ENCODE measurements around the gene PUM2. TPM values are rescaled to one million over a fixed set of nuclear protein-coding genes. Genes with fewer than 3 reads are reported as not detected.

Gene PUM2
- total RNA-seq, 1 experiment from 2014 or later = 117 TPM

GRCh38 chr2:20224164-20224715 is 126.4 kb downstream of the PUM2 start:
- Histone ChIP-seq H3K27me3 (replicated peaks; ENCODE audit: control insufficient read depth, insufficient read depth, low read length) (no peaks in the 10 kb centered on the region), H3K4me1 (peaks cover 19% of the 10 kb centered on the region), H3K9me3 (no peaks in the 10 kb centered on the region), H3K4me3 (ENCODE audit: low read depth, low read length) (peak overlapping the region; percentile 56), H3K36me3 (ENCODE audit: control insufficient read depth, insufficient read depth, low read length) (no peaks in the 10 kb centered on the region)
- no peaks in the 10 kb centered on the region for H3K9me3 Mint-ChIP-seq (ENCODE audit: unreplicated experiment)
- no peak for DNase-seq
- peaks cover 13% of the 10 kb centered on the region for H3K4me1 Mint-ChIP-seq (ENCODE audit: low read depth, unreplicated experiment)
- CTCF ChIA-PET = interaction anchor here (0.6 to 3.3 kb wide), 15 partner anchors 10 to 268 kb away, joined by 3 to 27 read pairs (median 8); partner anchors contain the start of genes LAPTM4A and MATN3
- POLR2A ChIA-PET = no interaction called here
- no peak overlapping the region for H3K27ac Mint-ChIP-seq (ENCODE audit: unreplicated experiment)
- no TSS peak for BruUV-seq (replicated peaks)
- H3K4me3 Mint-ChIP-seq (ENCODE audit: unreplicated experiment) = peak overlapping the region; percentile 78
- H3K27me3 Mint-ChIP-seq (ENCODE audit: insufficient read depth, unreplicated experiment) = no peaks in the 10 kb centered on the region
- intact Hi-C loops (cut with micrococcal nuclease; ENCODE audit: unreplicated experiment) = loop anchor here (2.0 kb wide), 1 partner anchor 39 kb away; no protein-coding TSS in a partner anchor
- TF ChIP-seq, protein P1, sequence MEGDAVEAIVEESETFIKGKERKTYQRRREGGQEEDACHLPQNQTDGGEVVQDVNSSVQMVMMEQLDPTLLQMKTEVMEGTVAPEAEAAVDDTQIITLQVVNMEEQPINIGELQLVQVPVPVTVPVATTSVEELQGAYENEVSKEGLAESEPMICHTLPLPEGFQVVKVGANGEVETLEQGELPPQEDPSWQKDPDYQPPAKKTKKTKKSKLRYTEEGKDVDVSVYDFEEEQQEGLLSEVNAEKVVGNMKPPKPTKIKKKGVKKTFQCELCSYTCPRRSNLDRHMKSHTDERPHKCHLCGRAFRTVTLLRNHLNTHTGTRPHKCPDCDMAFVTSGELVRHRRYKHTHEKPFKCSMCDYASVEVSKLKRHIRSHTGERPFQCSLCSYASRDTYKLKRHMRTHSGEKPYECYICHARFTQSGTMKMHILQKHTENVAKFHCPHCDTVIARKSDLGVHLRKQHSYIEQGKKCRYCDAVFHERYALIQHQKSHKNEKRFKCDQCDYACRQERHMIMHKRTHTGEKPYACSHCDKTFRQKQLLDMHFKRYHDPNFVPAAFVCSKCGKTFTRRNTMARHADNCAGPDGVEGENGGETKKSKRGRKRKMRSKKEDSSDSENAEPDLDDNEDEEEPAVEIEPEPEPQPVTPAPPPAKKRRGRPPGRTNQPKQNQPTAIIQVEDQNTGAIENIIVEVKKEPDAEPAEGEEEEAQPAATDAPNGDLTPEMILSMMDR (IDR thresholded peaks at IDR 0.05; ENCODE audit: insufficient read depth in 1 of 2, low read depth in 1 of 2, low read length in 1 of 2, severe bottlenecking in 1 of 2, unreplicated experiment in 1 of 2) = no peak
- peaks cover 7% of the 10 kb centered on the region for H3K36me3 Mint-ChIP-seq (ENCODE audit: insufficient read depth, unreplicated experiment)

DNA sequence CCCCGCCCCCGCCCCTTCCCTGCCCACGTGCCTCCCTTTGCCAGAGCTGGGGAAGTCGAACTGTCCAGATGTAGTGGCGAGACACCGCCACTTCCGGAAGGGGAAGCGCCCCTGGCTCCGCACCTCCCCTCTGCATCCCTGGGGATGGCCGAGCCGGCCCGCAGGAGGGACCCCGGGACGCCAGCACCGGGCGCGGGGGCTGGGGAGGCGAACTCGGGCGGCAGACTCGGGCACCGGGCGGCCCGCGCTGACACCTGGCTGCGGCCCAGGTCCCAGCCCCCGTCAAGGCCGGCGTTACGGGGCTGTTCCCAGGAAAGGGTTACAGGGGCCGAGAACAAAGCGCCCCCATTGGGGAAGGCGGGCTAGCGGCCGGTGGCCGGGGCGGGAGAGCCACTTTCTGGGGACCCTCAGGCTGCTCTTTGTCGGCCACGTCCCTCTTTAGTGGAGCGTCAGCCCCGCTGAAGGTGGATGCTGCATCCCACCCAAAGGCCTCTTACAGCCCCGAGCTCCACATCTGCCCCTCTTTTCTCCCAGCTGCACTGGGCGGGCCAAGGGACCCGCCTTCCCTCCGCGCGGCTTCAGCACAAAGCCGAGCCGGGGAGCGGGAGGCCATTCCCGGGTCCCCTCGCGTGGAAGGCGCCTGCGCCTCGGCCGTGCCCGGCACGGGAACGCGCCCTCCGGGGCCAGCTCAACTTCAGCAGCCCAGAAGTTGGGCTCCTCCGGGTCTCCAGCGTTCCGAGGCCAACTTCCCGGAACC is 127.1 kb downstream of the PUM2 start:
- no TSS peak for BruUV-seq (replicated peaks)
- CTCF ChIA-PET = interaction anchor here (0.5 to 3.3 kb wide), 6 partner anchors 10 to 117 kb away, joined by 3 to 27 read pairs (median 6); no protein-coding TSS in a partner anchor
- no peak overlapping the region for H3K27ac Mint-ChIP-seq (ENCODE audit: unreplicated experiment)
- no peaks in the 10 kb centered on the region for H3K27me3 ChIP-seq (replicated peaks; ENCODE audit: control insufficient read depth, insufficient read depth, low read length)
- peak overlapping the region; percentile 71 for H3K4me3 Mint-ChIP-seq (ENCODE audit: unreplicated experiment)
- POLR2A ChIA-PET = interaction anchor here (0.6 to 1.1 kb wide), 2 partner anchors 9 to 47 kb away, joined by 3 to 5 read pairs; no protein-coding TSS in a partner anchor
- no peaks in the 10 kb centered on the region for H3K36me3 ChIP-seq (ENCODE audit: control insufficient read depth, insufficient read depth, low read length)
- no peaks in the 10 kb centered on the region for H3K9me3 ChIP-seq
- TF ChIP-seq, protein P1 (IDR thresholded peaks at IDR 0.05; ENCODE audit: insufficient read depth in 1 of 2, low read depth in 1 of 2, low read length in 1 of 2, severe bottlenecking in 1 of 2, unreplicated experiment in 1 of 2) = no peak
- H3K36me3 Mint-ChIP-seq (ENCODE audit: insufficient read depth, unreplicated experiment) = peaks cover 7% of the 10 kb centered on the region
- H3K4me1 Mint-ChIP-seq (ENCODE audit: low read depth, unreplicated experiment) = peaks cover 13% of the 10 kb centered on the region
- H3K4me3 ChIP-seq (ENCODE audit: low read depth, low read length) = peak overlapping the region; percentile 56
- no peaks in the 10 kb centered on the region for H3K9me3 Mint-ChIP-seq (ENCODE audit: unreplicated experiment)
- H3K27me3 Mint-ChIP-seq (ENCODE audit: insufficient read depth, unreplicated experiment) = no peaks in the 10 kb centered on the region
- H3K4me1 ChIP-seq = peaks cover 19% of the 10 kb centered on the region
- intact Hi-C loops (cut with micrococcal nuclease; ENCODE audit: unreplicated experiment) = loop anchor here (1.0 to 2.0 kb wide), 2 partner anchors 10 to 39 kb away; no protein-coding TSS in a partner anchor
- peak in 1 of 2 experiments; percentile 60 for DNase-seq

DNA sequence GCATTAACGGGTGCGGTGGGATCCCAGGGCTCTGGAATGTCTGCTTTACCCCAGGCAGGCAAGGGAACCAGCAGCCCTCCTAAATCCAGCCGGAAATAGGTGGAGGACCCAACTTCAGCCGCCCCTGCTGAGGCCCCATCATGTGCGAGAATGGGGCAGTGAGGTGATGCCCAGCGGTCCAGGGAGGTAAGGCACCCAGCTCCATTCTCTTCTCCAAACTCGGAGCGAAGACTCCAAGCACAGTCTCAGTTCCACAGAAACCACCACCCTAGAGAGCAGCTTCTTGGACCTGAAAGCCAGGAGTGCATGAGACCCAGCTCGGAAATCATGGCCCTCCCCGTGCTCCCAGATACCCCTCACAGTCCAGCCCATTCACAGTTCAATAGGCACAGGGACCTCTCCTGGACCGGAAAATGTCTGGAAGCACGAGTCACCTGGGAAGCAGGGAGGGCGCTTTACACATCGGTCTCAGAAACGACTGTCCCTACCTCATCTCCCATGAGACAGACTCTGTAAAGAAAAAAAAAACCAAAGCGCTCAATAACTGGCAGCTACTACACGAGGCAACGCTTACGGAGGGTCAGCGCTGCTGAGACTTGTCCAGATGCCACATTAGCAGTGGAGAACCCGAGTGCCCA is 127.8 kb downstream of the PUM2 start:
- H3K9me3 Mint-ChIP-seq (ENCODE audit: unreplicated experiment) = no peaks in the 10 kb centered on the region
- TF ChIP-seq, protein P1 (IDR thresholded peaks at IDR 0.05; ENCODE audit: insufficient read depth in 1 of 2, low read depth in 1 of 2, low read length in 1 of 2, severe bottlenecking in 1 of 2, unreplicated experiment in 1 of 2) = no peak
- peak overlapping the region; percentile 56 for H3K4me3 ChIP-seq (ENCODE audit: low read depth, low read length)
- BruUV-seq (replicated peaks) = TSS peak; percentile 24
- H3K4me3 Mint-ChIP-seq (ENCODE audit: unreplicated experiment) = peak overlapping the region; percentile 71
- no peak overlapping the region for H3K27ac Mint-ChIP-seq (ENCODE audit: unreplicated experiment)
- H3K27me3 ChIP-seq (replicated peaks; ENCODE audit: control insufficient read depth, insufficient read depth, low read length) = no peaks in the 10 kb centered on the region
- H3K4me1 Mint-ChIP-seq (ENCODE audit: low read depth, unreplicated experiment) = peaks cover 13% of the 10 kb centered on the region
- DNase-seq = no peak
- CTCF ChIA-PET = interaction anchor here (0.7 to 3.3 kb wide), 4 partner anchors 9 to 17 kb away, joined by 3 to 27 read pairs (median 3); no protein-coding TSS in a partner anchor
- no peaks in the 10 kb centered on the region for H3K9me3 ChIP-seq
- H3K36me3 Mint-ChIP-seq (ENCODE audit: insufficient read depth, unreplicated experiment) = peaks cover 7% of the 10 kb centered on the region
- no peaks in the 10 kb centered on the region for H3K36me3 ChIP-seq (ENCODE audit: control insufficient read depth, insufficient read depth, low read length)
- no peaks in the 10 kb centered on the region for H3K27me3 Mint-ChIP-seq (ENCODE audit: insufficient read depth, unreplicated experiment)
- POLR2A ChIA-PET = interaction anchor here (0.6 to 1.1 kb wide), 2 partner anchors 9 to 47 kb away, joined by 3 to 5 read pairs; no protein-coding TSS in a partner anchor
- intact Hi-C loops (cut with micrococcal nuclease; ENCODE audit: unreplicated experiment) = loop anchor here (1.0 kb wide), 1 partner anchor 10 kb away; no protein-coding TSS in a partner anchor
- peaks cover 19% of the 10 kb centered on the region for H3K4me1 ChIP-seq

All from Caco-2 (cell line).